H1 (cell line): ENCODE data around the gene RPRM. TPM values are rescaled to one million over a fixed set of nuclear protein-coding genes. Genes with fewer than 3 reads are reported as not detected.

Source experiments
- BACH1 ChIP-seq: IDR thresholded peaks from 2 replicates; pipeline ENCODE4 v1.6.1; 2012; ENCODE audit warnings: low read length, improper control_type of control experiment
- CEBPB ChIP-seq: IDR thresholded peaks from 2 replicates; pipeline ENCODE4 v1.6.1; 2012; ENCODE audit warnings: low read depth, low read length
- CHD1 ChIP-seq: IDR thresholded peaks from 2 replicates; pipeline ENCODE4 v1.6.1; 2012; ENCODE audit warnings: low read depth, low read length, improper control_type of control experiment
- CTBP2 ChIP-seq: IDR thresholded peaks from 2 replicates; pipeline ENCODE4 v1.7.0; 2011; ENCODE audit warnings: borderline replicate concordance, mild to moderate bottlenecking, moderate library complexity, mixed read lengths, low read length; ENCODE audit not compliant: insufficient read depth, insufficient read length
- GTF2F1 ChIP-seq: IDR thresholded peaks from 2 replicates; pipeline ENCODE4 v1.6.1; 2012; ENCODE audit warnings: low read depth, low read length, improper control_type of control experiment, borderline replicate concordance
- JUND ChIP-seq: IDR thresholded peaks from 2 replicates; pipeline ENCODE4 v1.6.1; 2011; ENCODE audit warnings: mild to moderate bottlenecking, improper control_type of control experiment, low read length
- KDM1A ChIP-seq: fragments of 200-600, 300-600 bp; sonication (generic); IDR thresholded peaks from 2 replicates; pipeline ENCODE4 v1.7.1; 2016; ENCODE audit warnings: mild to moderate bottlenecking, low read length, borderline replicate concordance
- KDM5A ChIP-seq: fragments of 200-600 bp; IDR thresholded peaks from 2 replicates; pipeline ENCODE4 v1.7.1; 2012; ENCODE audit warnings: mild to moderate bottlenecking, low read length, inconsistent platforms, mixed read lengths
- MAFK ChIP-seq: IDR thresholded peaks from 2 replicates; pipeline ENCODE4 v1.6.1; 2012; ENCODE audit warnings: low read depth, mild to moderate bottlenecking, improper control_type of control experiment, low read length
- NANOG ChIP-seq: IDR thresholded peaks from 2 replicates; pipeline ENCODE4 v1.6.1; 2011; ENCODE audit warnings: low read length, low read depth, mild to moderate bottlenecking, inconsistent platforms; ENCODE audit not compliant: insufficient read depth, poor library complexity, severe bottlenecking
- POLR2A ChIP-seq, 2 experiments: IDR thresholded peaks; 1 replicate in 1 of 2; 2 replicates in 1 of 2; pipeline ENCODE4 v1.6.1; 2011; ENCODE audit warnings: low read depth in 2 of 2, low read length in 2 of 2, mild to moderate bottlenecking in 2 of 2; ENCODE audit errors: control extremely low read depth in 1 of 2
- SAP30 ChIP-seq: fragments of 300-600 bp; sonication (generic); IDR thresholded peaks from 2 replicates; pipeline ENCODE4 v1.7.1; 2012; ENCODE audit warnings: low read length, moderate library complexity, mild to moderate bottlenecking, inconsistent platforms; ENCODE audit not compliant: insufficient read depth, insufficient replicate concordance
- SIN3A ChIP-seq, 2 experiments: IDR thresholded peaks in 1 of 2; conservative IDR thresholded peaks in 1 of 2; 2 replicates each; pipeline ENCODE4 v1.6.1; 2011 to 2012; ENCODE audit warnings: low read length in 2 of 2, improper control_type of control experiment in 1 of 2, low read depth in 1 of 2, mild to moderate bottlenecking in 1 of 2
- SIRT6 ChIP-seq: IDR thresholded peaks from one replicate; pipeline ENCODE4 v1.7.1; 2012; ENCODE audit warnings: low read length, inconsistent platforms
- SP4 ChIP-seq: IDR thresholded peaks from 2 replicates; pipeline ENCODE4 v1.6.1; 2012; ENCODE audit warnings: low read length, inconsistent platforms
- SRF ChIP-seq: IDR thresholded peaks from 2 replicates; pipeline ENCODE4 v1.6.1; 2011; ENCODE audit warnings: mild to moderate bottlenecking, low read depth, low read length, moderate library complexity
- TAF7 ChIP-seq: optimal IDR thresholded peaks from 2 replicates; pipeline ENCODE3; 2011; ENCODE audit warnings: low read depth, mild to moderate bottlenecking, inconsistent platforms, low read length, moderate library complexity, borderline replicate concordance
- TCF12 ChIP-seq: IDR thresholded peaks from 2 replicates; pipeline ENCODE4 v1.6.1; 2011; ENCODE audit warnings: low read depth, mild to moderate bottlenecking, low read length
- TEAD4 ChIP-seq: IDR thresholded peaks from 2 replicates; pipeline ENCODE4 v1.6.1; 2012; ENCODE audit warnings: low read depth, low read length, inconsistent platforms, mixed read lengths
- polyA plus RNA-seq, 7 experiments: library from polyadenylated mRNA; depleted of rRNA in 3 of 7; stranded (reverse) in 5 of 7; unstranded in 2 of 7; fragments of >200 nt in 5 of 7; fragments of 200-250 nt in 2 of 7; gene quantifications; 1 replicate in 5 of 7; 2 replicates in 1 of 7; 4 replicates in 1 of 7; pipeline versions ENCODE4 v1.2.1 to v1.2.3, GENCODE V29; 2011 to 2013; ENCODE audit warnings: missing spikeins in 2 of 7, mixed read lengths in 2 of 7
- total RNA-seq: library from RNA; stranded (reverse); fragmentation: NEBNext Ultra II Directional; extraction: Animal tissue kit (Norgen Biotek cat#: 25700); gene quantifications from 2 replicates; pipeline ENCODE4 v1.2.1, GENCODE V29; 2021
- TF ChIP-seq, protein P1 (sequence below): IDR thresholded peaks from 2 replicates; pipeline ENCODE4 v1.6.1; 2012; ENCODE audit warnings: inconsistent platforms
- TF ChIP-seq, protein P2 (sequence below): IDR thresholded peaks from 2 replicates; pipeline ENCODE4 v1.6.1; 2012; ENCODE audit warnings: inconsistent platforms
- TF ChIP-seq, protein P3 (sequence below): IDR thresholded peaks from 2 replicates; pipeline ENCODE4 v1.6.1; 2011; ENCODE audit warnings: low read length, improper control_type of control experiment
- TF ChIP-seq, protein P4 (sequence below): IDR thresholded peaks from 2 replicates; pipeline ENCODE4 v1.6.1; 2011; ENCODE audit warnings: low read depth, mild to moderate bottlenecking, low read length; ENCODE audit not compliant: insufficient read depth

RPRM gene
- total and polyA plus RNA-seq, 2 of the 8 experiments (the other 6 are each of a cell fraction or from before 2014, with no cell fraction given), result 11.0 to 16.3 TPM

DNA sequence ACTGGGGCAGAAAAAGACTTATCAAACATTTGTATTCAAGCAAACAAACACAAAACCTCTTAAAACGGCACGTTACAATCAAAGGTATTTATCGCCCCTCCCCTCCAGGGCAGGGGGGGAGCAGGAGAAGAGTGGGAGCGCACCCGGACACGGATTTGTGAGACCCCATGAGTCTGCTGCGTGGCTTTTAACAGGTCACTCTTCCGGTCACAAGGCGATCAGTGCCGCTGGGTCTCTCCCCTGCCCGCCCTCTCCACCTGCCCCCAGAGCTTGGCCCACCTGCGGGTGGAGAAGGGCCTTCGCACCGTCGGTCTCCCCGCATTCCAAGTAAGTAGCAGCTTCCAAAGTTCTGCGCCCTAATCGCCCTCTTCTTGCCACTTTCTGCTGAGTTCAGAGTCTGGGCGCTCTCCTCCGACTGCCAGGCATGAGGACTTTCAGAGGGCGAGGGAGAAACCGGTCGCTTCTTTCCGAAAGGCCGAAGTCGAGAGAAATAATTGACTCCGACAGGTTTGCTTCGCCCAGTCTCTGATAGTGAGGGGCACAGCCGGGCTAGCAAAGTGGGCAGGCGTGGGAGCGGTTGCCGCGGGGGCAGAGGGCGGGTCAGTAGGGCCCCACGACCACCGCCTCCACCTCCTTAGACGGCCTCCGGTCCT is 800 bp downstream of the RPRM start (continued):
- no peak for TF ChIP-seq GTF2F1
- no peak for TF ChIP-seq CHD1
- TF ChIP-seq SP4, result no peak
- TF ChIP-seq BACH1, result no peak
- TF ChIP-seq JUND, result no peak
- no peak for TF ChIP-seq TCF12
- TF ChIP-seq CEBPB, result no peak
- TF ChIP-seq, protein P1, sequence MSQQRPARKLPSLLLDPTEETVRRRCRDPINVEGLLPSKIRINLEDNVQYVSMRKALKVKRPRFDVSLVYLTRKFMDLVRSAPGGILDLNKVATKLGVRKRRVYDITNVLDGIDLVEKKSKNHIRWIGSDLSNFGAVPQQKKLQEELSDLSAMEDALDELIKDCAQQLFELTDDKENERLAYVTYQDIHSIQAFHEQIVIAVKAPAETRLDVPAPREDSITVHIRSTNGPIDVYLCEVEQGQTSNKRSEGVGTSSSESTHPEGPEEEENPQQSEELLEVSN, result no peak; the same call in none of the 2 replicates
- TF ChIP-seq NANOG, result no peak
- TF ChIP-seq POLR2A (IDR thresholded peaks at IDR 0.05; ENCODE audit: control extremely low read depth in 1 of 2, low read depth in 2 of 2, low read length in 2 of 2), result no peak
- no peak for TF ChIP-seq SAP30
- no peak for TF ChIP-seq CTBP2
- TF ChIP-seq, protein P2, sequence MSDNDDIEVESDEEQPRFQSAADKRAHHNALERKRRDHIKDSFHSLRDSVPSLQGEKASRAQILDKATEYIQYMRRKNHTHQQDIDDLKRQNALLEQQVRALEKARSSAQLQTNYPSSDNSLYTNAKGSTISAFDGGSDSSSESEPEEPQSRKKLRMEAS, result peak; percentile 65
- TF ChIP-seq KDM1A, result no peak
- TF ChIP-seq SRF, result no peak
- TF ChIP-seq, protein P3, sequence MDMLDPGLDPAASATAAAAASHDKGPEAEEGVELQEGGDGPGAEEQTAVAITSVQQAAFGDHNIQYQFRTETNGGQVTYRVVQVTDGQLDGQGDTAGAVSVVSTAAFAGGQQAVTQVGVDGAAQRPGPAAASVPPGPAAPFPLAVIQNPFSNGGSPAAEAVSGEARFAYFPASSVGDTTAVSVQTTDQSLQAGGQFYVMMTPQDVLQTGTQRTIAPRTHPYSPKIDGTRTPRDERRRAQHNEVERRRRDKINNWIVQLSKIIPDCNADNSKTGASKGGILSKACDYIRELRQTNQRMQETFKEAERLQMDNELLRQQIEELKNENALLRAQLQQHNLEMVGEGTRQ, result no peak
- TF ChIP-seq, protein P4, sequence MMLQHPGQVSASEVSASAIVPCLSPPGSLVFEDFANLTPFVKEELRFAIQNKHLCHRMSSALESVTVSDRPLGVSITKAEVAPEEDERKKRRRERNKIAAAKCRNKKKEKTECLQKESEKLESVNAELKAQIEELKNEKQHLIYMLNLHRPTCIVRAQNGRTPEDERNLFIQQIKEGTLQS, result no peak
- no peak for TF ChIP-seq SIN3A (conservative IDR thresholded peaks at IDR 0.05 in 1 of 2, IDR thresholded peaks at IDR 0.05 in 1 of 2; ENCODE audit: low read depth in 1 of 2, low read length in 2 of 2)
- TF ChIP-seq MAFK, result no peak
- peak; percentile 41; the same call in 1 of the 2 replicates for TF ChIP-seq TEAD4
- TF ChIP-seq TAF7, result no peak
- no peak for TF ChIP-seq KDM5A
- no peak for TF ChIP-seq SIRT6
